Activated CD8-positive, alpha-beta T cell treated with anti-CD3 and anti-CD28 coated beads for 36 hours (primary cell): ENCODE results near the gene PIEZO2. TPM values are rescaled to one million over a fixed set of nuclear protein-coding genes. Genes with fewer than 3 reads are reported as not detected.

Experiments
- ATAC-seq: fragments of 200-7000 bp; cut with Tn5 transposase; one replicate; pipeline ENCODE4 v1.10.0; 2021; ENCODE audit warnings: mild to moderate bottlenecking, moderate library complexity
- CTCF ChIA-PET: fragments of 350-600 bp; sonication (Branson Sonifier 250); formaldehyde crosslinking; loops from one replicate; lab custom pipeline; 2021; ENCODE audit warnings: antibody characterized with exemption; lab: Charles Lee
- POLR2A ChIA-PET: fragments of 350-600 bp; sonication (Branson Sonifier 250); formaldehyde crosslinking; loops from one replicate; lab custom pipeline; 2021; ENCODE audit warnings: antibody characterized with exemption; lab: Charles Lee
- DNase-seq: peaks from one replicate; pipeline ENCODE4 v3.0.0-alpha.2; 2020
- H3K27ac Mint-ChIP-seq: one replicate; pipeline ENCODE4 v1.8.0; 2021; ENCODE audit warnings: mild to moderate bottlenecking, mixed read lengths
- H3K27me3 Mint-ChIP-seq: one replicate; pipeline ENCODE4 v1.8.0; 2021; ENCODE audit warnings: mixed read lengths
- H3K36me3 Mint-ChIP-seq: one replicate; pipeline ENCODE4 v1.8.0; 2021; ENCODE audit warnings: low read depth, mixed read lengths
- H3K4me1 Mint-ChIP-seq: one replicate; pipeline ENCODE4 v1.8.0; 2021; ENCODE audit warnings: low read depth, mixed read lengths
- H3K4me3 Mint-ChIP-seq: one replicate; pipeline ENCODE4 v1.8.0; 2021; ENCODE audit warnings: mild to moderate bottlenecking, moderate library complexity, mixed read lengths
- H3K9me3 Mint-ChIP-seq: one replicate; pipeline ENCODE4 v1.8.0; 2021; ENCODE audit warnings: mixed read lengths
- intact Hi-C: fragments of 100-400 bp; cut with micrococcal nuclease; formaldehyde crosslinking; loops from one replicate; pipeline ENCODE4 v1.10.0; 2022
- total RNA-seq, 2 experiments: library from RNA; stranded (reverse); gene quantifications; one replicate each; pipeline ENCODE4 v1.2.3, GENCODE V29; 2021
- TF ChIP-seq, protein P1 (sequence below): fragments of 200-600 bp; IDR thresholded peaks from one replicate; pipeline ENCODE4 v1.8.0; 2022; ENCODE audit warnings: antibody characterized with exemption, mild to moderate bottlenecking

Gene PIEZO2
- total RNA-seq, 2 experiments from 2014 or later: not detected

DNA sequence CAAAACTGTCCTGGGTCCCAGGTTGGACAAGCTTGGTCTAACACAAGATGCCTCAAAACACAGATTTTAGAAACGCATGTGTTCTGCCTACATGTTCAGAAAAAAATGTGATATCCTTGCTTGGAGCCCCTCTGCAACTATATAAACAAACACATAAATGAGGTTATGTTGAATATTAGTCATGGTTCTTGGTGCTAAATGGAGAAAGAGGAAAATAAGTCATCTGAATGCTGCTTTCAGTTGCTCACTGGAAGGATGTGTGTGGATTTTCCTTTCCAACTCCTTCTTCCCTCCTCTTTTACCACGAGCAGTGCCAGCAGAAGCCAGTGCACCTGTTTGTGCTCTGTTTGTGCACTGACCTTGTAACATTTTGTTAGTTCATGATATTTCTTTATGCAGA, 85.3 kb downstream of the PIEZO2 start:
- no peaks in the 10 kb centered on the region for H3K27me3 Mint-ChIP-seq
- ChIA-PET POLR2A (no interaction called here), CTCF (no interaction called here)
- no peak overlapping the region for H3K27ac Mint-ChIP-seq
- no peak overlapping the region for H3K4me3 Mint-ChIP-seq
- intact Hi-C loops: no loop called here
- H3K9me3 Mint-ChIP-seq: no peaks in the 10 kb centered on the region
- ATAC-seq (no peak), DNase-seq (no peak)
- no peaks in the 10 kb centered on the region for H3K36me3 Mint-ChIP-seq
- TF ChIP-seq, protein P1, sequence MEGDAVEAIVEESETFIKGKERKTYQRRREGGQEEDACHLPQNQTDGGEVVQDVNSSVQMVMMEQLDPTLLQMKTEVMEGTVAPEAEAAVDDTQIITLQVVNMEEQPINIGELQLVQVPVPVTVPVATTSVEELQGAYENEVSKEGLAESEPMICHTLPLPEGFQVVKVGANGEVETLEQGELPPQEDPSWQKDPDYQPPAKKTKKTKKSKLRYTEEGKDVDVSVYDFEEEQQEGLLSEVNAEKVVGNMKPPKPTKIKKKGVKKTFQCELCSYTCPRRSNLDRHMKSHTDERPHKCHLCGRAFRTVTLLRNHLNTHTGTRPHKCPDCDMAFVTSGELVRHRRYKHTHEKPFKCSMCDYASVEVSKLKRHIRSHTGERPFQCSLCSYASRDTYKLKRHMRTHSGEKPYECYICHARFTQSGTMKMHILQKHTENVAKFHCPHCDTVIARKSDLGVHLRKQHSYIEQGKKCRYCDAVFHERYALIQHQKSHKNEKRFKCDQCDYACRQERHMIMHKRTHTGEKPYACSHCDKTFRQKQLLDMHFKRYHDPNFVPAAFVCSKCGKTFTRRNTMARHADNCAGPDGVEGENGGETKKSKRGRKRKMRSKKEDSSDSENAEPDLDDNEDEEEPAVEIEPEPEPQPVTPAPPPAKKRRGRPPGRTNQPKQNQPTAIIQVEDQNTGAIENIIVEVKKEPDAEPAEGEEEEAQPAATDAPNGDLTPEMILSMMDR: no peak
- H3K4me1 Mint-ChIP-seq: no peaks in the 10 kb centered on the region

DNA sequence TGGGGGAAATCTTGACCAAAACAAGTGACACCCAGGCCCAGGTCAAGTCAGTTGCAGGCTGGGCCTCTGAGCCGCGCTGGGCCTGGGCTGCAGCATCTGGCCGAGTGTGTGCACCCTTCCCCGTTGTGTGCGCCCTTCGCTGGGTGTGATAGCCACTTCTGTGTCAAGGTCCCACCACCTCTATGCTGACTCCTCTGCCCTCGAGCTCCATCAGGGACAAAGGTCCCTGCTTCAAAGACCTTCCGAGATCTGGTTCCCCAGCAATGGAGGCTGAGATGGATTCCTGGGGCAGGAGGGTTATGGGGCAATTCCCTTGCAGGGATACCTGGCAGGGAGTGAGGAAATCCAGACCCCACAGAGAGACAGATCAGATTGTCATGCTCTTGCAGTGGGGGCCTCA, 93.6 kb downstream of the PIEZO2 start:
- intact Hi-C loops: no loop called here
- CTCF ChIA-PET: no interaction called here

DNA sequence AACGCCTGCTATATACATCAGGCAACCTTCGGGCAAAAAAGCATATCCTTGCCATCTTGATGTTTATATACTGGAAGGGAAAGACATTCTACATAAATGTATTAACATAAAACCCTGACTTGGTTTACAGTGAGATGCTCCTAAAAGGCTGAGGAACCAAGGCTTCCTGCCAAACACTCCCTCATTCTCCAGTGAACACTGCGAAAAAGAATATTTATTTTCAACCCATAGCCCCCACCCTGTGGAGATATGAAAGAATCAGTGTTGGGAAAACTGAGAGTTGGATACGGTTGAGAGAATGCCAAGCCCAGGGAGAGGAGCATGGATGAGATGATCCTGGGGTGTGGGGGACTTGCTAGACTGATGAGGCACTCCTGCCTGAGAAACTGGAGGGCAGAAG, 94.9 kb downstream of the PIEZO2 start:
- H3K27ac Mint-ChIP-seq: no peak overlapping the region
- H3K9me3 Mint-ChIP-seq: no peaks in the 10 kb centered on the region
- no peaks in the 10 kb centered on the region for H3K36me3 Mint-ChIP-seq
- no peaks in the 10 kb centered on the region for H3K4me1 Mint-ChIP-seq
- CTCF ChIA-PET: no interaction called here
- intact Hi-C loops: no loop called here
- H3K27me3 Mint-ChIP-seq: no peaks in the 10 kb centered on the region
- no peak for DNase-seq
- no peak overlapping the region for H3K4me3 Mint-ChIP-seq
- TF ChIP-seq, protein P1: no peak
- no peak for ATAC-seq
- POLR2A ChIA-PET: no interaction called here

More for the DNA sequence above, 93.6 kb downstream of the PIEZO2 start:
- POLR2A ChIA-PET: interaction anchor here (0.6 kb wide), 1 partner anchor 30 kb away, joined by 3 read pairs; no protein-coding TSS in a partner anchor
- TF ChIP-seq, protein P1: no peak
- DNase-seq (no peak), ATAC-seq (no peak)
- Mint-ChIP-seq H3K27ac (no peak overlapping the region), H3K4me3 (no peak overlapping the region), H3K27me3 (no peaks in the 10 kb centered on the region), H3K9me3 (no peaks in the 10 kb centered on the region), H3K36me3 (no peaks in the 10 kb centered on the region), H3K4me1 (no peaks in the 10 kb centered on the region)

DNA sequence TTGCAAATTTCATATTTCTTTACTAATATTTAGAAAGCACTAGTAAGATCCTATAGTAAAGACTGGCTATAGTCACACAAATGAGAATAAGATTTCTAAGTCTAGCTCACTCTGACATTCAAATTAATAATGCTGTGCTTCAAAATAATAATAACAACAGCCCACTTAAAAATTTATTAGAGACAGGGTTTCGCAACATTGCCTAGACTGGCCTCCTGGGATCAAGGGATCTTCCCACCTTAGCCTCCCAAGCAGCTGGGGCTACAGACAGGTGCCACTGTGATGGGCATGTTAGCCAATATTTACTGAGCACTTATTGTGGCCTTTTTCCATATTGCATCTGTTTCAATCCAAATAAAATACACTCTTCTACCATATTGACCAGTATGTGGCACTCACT, 96.1 kb downstream of the PIEZO2 start:
- no peaks in the 10 kb centered on the region for H3K36me3 Mint-ChIP-seq
- TF ChIP-seq, protein P1: no peak
- H3K27me3 Mint-ChIP-seq: no peaks in the 10 kb centered on the region
- DNase-seq (no peak), ATAC-seq (no peak)
- intact Hi-C loops: no loop called here
- H3K9me3 Mint-ChIP-seq: no peaks in the 10 kb centered on the region
- no peak overlapping the region for H3K27ac Mint-ChIP-seq
- CTCF ChIA-PET: interaction anchor here (0.7 kb wide), 1 partner anchor 12 kb away, joined by 3 read pairs; no protein-coding TSS in a partner anchor
- no peaks in the 10 kb centered on the region for H3K4me1 Mint-ChIP-seq
- POLR2A ChIA-PET: no interaction called here
- H3K4me3 Mint-ChIP-seq: no peak overlapping the region

DNA sequence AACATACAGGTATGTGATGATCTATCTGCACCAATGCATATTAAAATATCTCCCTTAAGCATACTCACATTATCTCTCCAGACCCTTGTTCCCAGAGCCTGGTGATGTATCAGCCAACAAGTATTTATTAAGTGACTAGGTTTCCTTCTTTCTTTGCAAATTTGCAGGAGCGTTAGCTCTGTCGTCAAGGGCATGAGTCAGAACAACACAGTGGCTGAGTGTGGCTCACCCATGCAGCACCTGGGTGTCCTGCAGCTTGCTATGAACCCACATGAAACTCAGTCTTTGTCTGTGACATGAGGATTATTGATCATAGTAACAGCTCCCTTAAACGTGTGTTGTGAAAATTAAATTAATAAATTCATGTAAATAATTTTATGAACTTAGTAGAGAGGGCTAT, 96.6 kb downstream of the PIEZO2 start:
- Mint-ChIP-seq H3K27ac (no peak overlapping the region), H3K9me3 (no peaks in the 10 kb centered on the region), H3K4me3 (no peak overlapping the region), H3K27me3 (no peaks in the 10 kb centered on the region), H3K4me1 (no peaks in the 10 kb centered on the region), H3K36me3 (no peaks in the 10 kb centered on the region)
- ChIA-PET CTCF (interaction anchor here (0.7 kb wide), 1 partner anchor 12 kb away, joined by 3 read pairs; no protein-coding TSS in a partner anchor), POLR2A (no interaction called here)
- intact Hi-C loops: no loop called here
- DNase-seq: no peak
- TF ChIP-seq, protein P1: no peak
- ATAC-seq: no peak
